NCI-H1694 treated with DMSO at 0.1 percent for 48 hours (cell line): ENCODE results near the gene SFT2D1.
"Not testable (repeated sequence)": the region's sequence is repeated elsewhere in the genome, so short reads cannot be mapped to it uniquely, and the experiment has no call there.

Experiments
- DNase-seq: peaks from one replicate; lab custom pipeline; 2025; lab: John Stamatoyannopoulos, UW

SFT2D1 gene

GRCh38 chr6:166364456-166364855 is 22.1 kb upstream of the SFT2D1 start:
- DNase-seq = no peak

DNA sequence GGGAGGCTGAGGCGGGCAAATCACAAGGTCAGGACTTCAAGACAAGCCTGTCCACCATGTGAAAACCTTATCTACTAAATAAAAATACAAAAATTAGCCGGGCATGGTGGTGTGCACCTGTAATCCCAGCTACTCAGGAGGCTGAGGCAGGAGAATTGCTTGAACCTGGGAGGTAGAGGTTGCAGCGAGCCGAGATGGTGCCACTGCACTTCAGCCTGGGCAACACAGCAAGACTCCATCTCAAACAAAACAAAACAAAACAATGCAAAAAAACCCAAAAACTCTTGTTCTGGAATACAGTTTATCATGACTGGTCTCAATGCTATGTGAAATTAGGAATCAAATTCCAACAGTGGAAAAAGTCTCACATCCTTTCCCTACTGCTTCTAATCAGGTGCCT is 20.1 kb upstream of the SFT2D1 start:
- not testable (repeated sequence) for DNase-seq

GRCh38 chr6:166361077-166361429 is 18.7 kb upstream of the SFT2D1 start:
- DNase-seq = no peak

GRCh38 chr6:166360243-166361076 is 18.1 kb upstream of the SFT2D1 start:
- no peak for DNase-seq

DNA sequence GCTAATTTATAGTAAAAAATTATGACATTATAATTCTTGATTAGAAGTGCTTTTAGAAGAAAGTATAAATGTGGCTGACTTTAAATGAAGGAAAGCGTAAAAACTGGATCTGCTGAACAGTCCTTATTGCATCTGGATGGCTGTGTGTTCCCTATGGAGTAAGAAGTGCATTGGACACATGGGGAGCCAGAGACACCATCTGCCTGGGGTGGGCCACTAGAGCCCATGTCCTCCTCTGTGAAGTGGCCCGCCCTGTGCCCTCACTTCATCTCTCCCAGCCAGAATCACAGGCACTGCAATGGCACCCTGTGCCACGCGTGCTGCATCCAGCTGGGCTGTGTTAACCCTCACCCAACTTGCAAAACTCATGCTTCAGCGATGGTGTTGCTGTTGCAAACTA is 13.2 kb upstream of the SFT2D1 start:
- DNase-seq = no peak

DNA sequence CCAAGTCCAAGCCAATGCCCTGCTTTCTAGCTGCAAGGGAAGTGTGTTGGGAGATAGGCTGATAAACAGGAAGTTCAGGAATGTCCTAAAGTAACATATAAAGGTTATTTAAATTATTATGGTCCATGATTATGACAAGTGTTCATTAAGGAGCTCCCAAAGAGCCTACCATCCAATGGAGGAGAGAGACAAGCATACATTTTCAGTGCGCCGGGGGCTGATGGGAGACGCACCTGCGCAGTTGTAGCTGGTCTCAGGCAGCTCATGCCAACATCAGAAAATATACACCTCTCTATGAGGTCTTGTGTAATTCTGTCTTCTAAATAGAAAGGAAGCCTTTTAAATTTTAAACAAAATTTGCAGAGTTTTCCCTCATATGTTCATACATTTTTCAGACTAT is 12.6 kb upstream of the SFT2D1 start:
- no peak for DNase-seq

GRCh38 chr6:166354143-166354542 is 11.8 kb upstream of the SFT2D1 start:
- DNase-seq = no peak

DNA sequence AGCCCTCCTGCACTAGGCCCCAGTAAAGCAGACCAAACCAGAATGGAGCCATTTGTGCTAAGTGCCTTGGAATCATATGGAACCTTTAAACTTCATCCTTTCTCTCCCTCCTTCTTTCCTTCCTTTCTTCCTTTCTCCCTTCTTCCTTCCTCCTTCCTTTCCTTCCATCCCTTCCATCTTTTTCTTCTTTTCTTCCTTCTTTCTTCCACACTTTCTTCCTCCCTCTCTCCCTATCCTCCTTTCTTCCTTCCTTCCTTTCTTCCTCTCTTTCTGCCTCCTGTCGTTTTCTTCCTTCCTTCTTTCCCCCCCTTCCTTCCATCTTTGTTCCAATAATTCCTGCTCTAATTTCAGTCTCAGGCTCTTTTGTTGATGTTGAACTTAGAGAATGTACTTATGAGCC is 11.2 kb upstream of the SFT2D1 start:
- DNase-seq = no peak

GRCh38 chr6:166352923-166353322 is 10.6 kb upstream of the SFT2D1 start:
- DNase-seq = no peak

DNA sequence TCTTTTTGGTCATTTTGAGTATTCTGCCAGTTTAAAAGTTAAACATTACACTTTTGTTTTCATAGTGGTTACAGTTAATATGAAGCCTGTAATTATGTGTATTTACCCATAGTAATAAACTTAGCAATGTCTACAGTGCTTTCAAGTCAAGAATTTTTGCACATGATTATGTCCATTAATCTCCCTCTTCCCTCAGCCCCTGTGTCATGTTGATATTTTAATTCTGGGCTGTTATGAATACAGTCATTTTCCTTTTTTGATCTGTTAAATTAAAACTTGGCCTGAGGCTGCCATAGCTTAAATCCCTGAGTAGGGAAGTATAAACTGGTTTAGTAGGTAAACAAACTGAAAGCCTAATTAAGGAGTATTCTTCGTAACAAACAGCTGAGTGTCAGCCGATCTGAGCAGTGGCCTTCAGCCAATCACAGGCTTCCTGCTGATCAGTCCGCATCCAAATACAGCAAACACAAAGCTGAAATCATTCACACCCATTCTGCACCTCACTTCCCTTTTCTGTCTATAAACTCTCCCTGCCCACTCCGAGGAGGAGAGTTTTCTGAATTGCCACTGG is 9.5 kb upstream of the SFT2D1 start:
- no peak for DNase-seq

DNA sequence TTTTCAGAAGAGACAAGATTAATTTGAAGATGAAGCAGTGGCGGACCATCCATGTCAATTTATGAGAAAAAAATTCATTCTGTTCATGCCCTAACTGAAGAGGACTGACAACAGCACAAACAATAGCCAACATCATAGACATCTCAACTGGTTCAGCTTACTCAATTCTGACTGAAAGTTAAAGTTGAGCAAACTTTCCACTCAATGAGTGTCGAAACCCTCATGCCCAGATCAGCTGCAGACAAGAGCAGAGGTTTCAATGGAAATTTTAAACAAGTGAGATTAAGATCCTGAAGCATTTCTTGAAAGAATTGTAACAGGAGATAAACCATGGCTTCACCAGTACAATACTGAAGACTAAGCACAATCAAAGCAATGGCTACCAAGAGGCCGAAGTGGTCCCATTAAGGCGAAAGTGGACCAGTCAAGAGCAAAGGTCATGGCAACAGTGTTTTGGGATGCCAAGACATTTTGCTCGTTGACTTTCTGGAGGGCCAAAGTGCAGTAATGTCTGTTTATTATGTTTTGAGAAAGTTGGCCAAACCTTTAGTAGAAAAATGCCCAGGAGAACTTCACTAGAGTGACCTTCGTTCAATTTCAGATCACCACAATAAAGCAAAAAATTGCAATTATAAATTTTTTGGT is 6.1 kb upstream of the SFT2D1 start:
- DNase-seq = no peak

DNA sequence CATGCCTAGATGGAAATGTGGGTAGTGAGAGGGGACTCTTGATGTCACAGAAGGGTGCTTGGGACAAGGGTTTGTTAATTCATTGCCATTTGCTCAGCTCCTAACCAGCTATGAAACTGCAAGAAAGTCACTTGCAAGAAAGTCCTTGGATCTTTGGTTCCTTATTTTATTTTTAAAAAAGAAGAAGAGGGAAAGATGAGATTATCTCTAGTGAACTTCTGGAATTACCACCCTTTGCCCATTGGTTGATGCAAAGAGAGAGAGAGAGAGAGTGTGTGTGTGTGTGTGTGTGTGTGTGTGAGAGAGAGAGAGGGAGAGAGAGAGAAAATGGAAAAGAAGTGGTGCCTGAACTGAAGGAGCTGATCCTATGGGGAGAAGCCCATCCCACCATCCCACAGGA is 4.6 kb upstream of the SFT2D1 start:
- no peak for DNase-seq

DNA sequence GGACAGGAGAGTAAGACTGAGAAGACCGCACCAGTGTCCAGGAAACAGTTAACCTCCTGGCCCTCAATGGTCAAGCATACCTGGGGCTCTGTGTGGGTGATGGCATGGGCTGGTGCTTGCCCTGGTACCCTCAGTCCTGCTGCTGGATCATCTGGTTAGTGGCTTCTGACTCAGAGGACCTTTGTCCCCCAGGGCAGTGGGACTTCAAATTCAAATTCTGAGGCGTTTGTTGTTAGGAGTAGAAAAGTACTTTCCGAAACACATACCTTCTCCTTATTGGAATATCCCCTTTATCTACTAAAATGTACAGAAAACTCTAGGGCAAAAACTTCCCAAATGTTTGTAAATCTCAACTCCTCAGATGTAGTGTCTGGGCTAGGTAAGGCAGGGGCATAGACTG is 4.1 kb upstream of the SFT2D1 start:
- no peak for DNase-seq

- not testable (repeated sequence) for DNase-seq
These were observed 3.3 kb upstream of the SFT2D1 start for GRCh38 chr6:166345672-166346071.

DNA sequence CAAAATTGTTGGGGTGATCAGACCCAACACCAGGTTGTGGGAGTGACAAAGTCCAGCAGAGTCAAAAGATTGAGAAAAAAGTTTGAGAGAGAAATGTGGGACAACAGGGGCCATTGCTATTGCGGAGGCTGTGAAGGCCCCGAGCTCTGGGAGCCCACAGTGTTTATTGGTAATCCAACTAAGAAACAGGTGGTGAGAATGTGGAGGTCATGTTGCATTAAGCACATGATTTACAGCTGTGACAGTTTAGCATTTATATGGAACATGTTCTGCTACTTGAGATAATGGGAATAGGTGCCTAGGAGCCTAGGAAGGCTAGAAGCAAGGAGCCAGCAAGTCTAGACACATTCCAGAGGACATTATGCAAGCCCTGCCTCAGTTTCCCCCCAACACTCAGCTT is 2.6 kb upstream of the SFT2D1 start:
- DNase-seq = not testable (repeated sequence)

- no peak for DNase-seq
These were observed 1.9 kb upstream of the SFT2D1 start for GRCh38 chr6:166344240-166344639.

DNA sequence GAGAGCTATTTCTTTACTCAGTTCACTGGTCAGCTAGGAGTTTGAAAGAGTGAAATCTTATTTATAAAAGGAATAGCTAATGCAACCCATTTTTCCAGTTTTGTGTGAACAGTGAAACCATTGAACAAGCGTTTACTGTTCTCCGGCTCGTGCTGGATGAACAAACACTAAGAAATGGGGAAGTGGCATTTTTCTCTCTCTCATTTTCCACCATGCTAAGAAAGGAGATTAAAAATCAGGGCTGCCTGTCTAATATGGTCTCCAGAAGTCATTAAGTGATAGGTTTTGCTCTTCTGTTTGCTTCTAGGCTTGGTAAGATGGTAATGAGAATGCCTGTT is 774 bp upstream of the SFT2D1 start:
- no peak for DNase-seq

GRCh38 chr6:166341977-166342348 is 382 bp downstream of the SFT2D1 start:
- DNase-seq = no peak

DNA sequence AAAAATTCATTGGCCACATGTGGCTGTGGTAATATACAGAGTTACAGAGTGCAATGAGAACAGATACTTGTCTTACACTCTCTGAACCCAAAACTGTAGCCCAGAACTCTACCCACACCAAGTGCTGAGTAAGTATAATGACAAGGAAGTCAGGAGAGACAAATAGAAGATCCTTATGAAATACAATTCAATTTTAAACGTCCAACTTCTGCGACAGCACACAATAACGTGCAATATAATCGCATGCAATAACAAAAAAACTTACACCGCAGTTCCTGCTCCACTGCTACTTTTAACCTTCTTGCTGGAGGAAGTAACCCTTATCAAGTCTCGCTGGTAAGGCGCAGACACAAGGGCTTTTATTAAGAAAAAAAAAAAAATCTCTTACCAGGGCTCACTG is 881 bp downstream of the SFT2D1 start:
- DNase-seq = no peak

- no peak for DNase-seq
These were observed 3.5 kb downstream of the SFT2D1 start for GRCh38 chr6:166338854-166339253.

- DNase-seq = no peak
These were observed 5.5 kb downstream of the SFT2D1 start for GRCh38 chr6:166336847-166337246.

- no peak for DNase-seq
These were observed 6.7 kb downstream of the SFT2D1 start for GRCh38 chr6:166335378-166336302.

GRCh38 chr6:166334878-166335277 is 7.5 kb downstream of the SFT2D1 start:
- no peak for DNase-seq
